Measurements from ENCODE around the gene MAST1.

MAST1 gene

DNA sequence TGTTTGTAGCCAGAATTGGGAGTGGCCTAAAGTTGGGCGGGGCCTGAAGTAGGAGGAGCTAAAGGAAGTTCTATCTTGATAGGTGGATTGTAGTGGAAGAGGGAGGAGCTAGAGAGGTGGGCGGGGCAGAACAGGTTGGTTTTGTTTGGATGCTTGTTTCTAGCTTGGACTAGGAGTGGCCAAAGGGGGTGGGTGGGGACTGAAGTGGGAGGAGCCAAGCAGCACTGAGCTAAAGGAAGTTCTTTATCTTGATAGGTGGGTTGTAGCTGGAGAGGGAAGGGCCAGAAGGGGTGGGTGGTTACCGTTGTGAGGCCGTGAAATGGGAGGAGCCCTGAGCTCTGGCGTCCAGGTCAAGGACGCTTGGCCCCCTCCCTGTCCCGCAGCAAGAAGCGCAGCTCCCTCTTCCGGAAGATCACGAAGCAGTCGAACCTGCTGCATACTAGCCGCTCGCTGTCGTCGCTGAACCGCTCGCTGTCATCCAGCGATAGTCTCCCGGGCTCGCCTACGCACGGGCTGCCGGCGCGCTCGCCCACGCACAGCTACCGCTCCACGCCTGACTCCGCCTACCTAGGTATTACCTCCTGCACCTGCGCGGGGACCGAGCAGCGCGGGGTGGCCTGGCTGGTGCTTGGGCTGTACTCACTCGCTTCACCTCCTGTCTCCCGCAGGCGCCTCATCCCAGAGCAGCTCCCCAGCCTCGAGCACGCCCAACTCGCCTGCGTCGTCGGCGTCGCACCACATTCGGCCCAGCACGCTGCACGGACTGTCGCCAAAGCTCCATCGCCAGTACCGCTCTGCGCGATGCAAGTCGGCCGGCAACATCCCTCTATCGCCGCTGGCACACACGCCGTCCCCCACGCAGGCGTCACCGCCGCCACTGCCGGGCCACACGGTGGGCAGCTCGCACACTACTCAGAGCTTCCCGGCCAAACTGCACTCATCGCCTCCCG is 34.9 kb downstream of the MAST1 start:
- no peak for TF ChIP-seq CTCF (IDR thresholded peaks at IDR 0.05; ENCODE audit: control insufficient read depth, insufficient read depth, low read depth, low read length, missing control alignments)
- DNase-seq (ENCODE audit: low read depth): no peak
- H3K4me3 ChIP-seq (ENCODE audit: control insufficient read depth, low read depth, low read length): peak overlapping the region; percentile 6

GRCh38 chr19:12873891-12874745 is 35.8 kb downstream of the MAST1 start:
- H3K4me3 ChIP-seq (ENCODE audit: control insufficient read depth, low read depth, low read length): no peak overlapping the region
- no peak for DNase-seq (ENCODE audit: low read depth)
- TF ChIP-seq CTCF (IDR thresholded peaks at IDR 0.05; ENCODE audit: control insufficient read depth, insufficient read depth, low read depth, low read length, missing control alignments): no peak

DNA sequence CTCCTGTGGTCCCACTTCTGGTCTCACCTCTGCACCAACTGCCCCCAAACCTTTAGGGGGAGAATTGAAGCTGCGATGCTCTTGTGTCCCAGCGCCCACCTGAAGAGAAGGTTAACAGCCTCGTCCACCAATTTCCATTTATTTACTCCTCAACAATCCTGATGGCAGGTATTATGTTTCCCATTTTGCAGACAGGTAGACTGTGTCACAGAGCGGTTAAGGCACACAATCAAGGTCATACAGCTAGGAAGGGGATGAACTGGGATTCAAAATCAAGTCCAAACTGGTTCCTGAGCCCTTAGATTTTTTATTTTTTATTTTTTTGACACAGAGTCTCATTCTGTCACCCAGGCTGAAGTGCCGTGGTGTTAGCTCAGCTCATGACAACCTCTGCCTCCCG is 36.8 kb downstream of the MAST1 start:
- no peak overlapping the region for H3K4me3 ChIP-seq (ENCODE audit: control insufficient read depth, low read depth, low read length)
- TF ChIP-seq CTCF (IDR thresholded peaks at IDR 0.05; ENCODE audit: control insufficient read depth, insufficient read depth, low read depth, low read length, missing control alignments): no peak

DNA sequence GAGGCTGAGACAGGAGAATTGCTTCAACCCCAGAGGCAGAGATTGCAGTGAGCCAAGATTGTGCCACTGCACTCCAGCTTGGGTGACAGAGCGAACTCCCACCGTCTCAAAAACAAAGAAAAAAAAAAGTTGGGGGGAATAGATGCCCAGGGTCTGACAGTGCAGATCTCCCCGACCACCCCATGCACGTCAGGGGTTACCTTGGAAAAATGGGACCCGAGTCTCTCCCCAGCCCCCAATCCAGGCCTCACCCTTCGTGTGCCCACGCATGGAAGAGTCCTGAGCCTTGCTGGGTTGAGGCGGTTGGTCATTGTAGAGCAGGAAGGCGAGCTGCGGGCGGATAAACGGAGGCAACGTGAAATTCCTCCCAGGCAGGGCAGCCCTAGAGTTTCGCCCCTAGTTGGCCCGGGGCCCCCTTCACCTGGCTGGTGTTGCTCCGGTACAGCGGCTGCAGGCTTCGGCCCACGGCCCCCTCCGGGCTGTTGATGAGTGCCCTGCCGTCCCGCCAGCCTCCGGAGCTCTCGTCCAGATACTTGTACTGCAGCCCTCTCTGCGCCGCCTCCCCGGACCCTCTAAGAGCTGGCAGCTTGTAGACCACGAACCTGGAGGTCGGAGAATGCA is 42.3 kb downstream of the MAST1 start:
- TF ChIP-seq CTCF (IDR thresholded peaks at IDR 0.05; ENCODE audit: control insufficient read depth, insufficient read depth, low read depth, low read length, missing control alignments): no peak
- no peak for DNase-seq (ENCODE audit: low read depth)
- peak overlapping the region; percentile 94 for H3K4me3 ChIP-seq (ENCODE audit: control insufficient read depth, low read depth, low read length)

More for the DNA sequence above, 36.8 kb downstream of the MAST1 start:
- DNase-seq (ENCODE audit: low read depth): no peak

GRCh38 chr19:12881172-12881808 is 43.0 kb downstream of the MAST1 start, which contains the start of gene DNASE2:
DNASE2 (minus strand) TSS chr19:12881449; CDS start chr19:12881375, 74 bp downstream.
- no peak for TF ChIP-seq CTCF (IDR thresholded peaks at IDR 0.05; ENCODE audit: control insufficient read depth, insufficient read depth, low read depth, low read length, missing control alignments)
- DNase-seq (ENCODE audit: low read depth): peak; percentile 61
- peak within 1 kb of the TSS; percentile 94 for H3K4me3 ChIP-seq (ENCODE audit: control insufficient read depth, low read depth, low read length)

GRCh38 chr19:12882589-12882988 is 44.3 kb downstream of the MAST1 start:
- no peak for DNase-seq (ENCODE audit: low read depth)
- TF ChIP-seq CTCF (IDR thresholded peaks at IDR 0.05; ENCODE audit: control insufficient read depth, insufficient read depth, low read depth, low read length, missing control alignments): no peak
- no peak overlapping the region for H3K4me3 ChIP-seq (ENCODE audit: control insufficient read depth, low read depth, low read length)
